ENCODE results near the gene MSH6. TPM values are rescaled to one million over a fixed set of nuclear protein-coding genes. Genes with fewer than 3 reads are reported as not detected.
A peak's percentile ranks its signal among the peaks of the same experiment; 100 is the strongest.

The MSH6 gene
- total RNA-seq, 2 experiments from 2014 or later = 291 to 525 TPM

- no TSS peak for BruUV-seq (replicated peaks)
- Histone ChIP-seq H3K4me1 (ENCODE audit: insufficient read depth, low read length, poor library complexity, severe bottlenecking) (peaks cover 5% of the 10 kb centered on the region), H3K79me2 (ENCODE audit: insufficient read depth, low read depth, low read length) (peaks cover 14% of the 10 kb centered on the region; the same call in 1 of the 2 replicates), H2AFZ (ENCODE audit: low read length) (no peak overlapping the region), H4K20me1 (ENCODE audit: insufficient read depth, low read length) (peaks cover 29% of the 10 kb centered on the region; the same call in 1 of the 2 replicates), H3K9me2 (ENCODE audit: insufficient read depth, low read length) (no peaks in the 10 kb centered on the region), H3K4me3 (ENCODE audit: low read depth, low read length, poor library complexity, severe bottlenecking) (no peak overlapping the region), H3K27ac (ENCODE audit: low read depth, low read length, poor library complexity, severe bottlenecking) (no peak overlapping the region), H3K4me2 (ENCODE audit: low read length) (no peak overlapping the region), H3K9me3 (ENCODE audit: low read length) (peaks cover under 1% of the 10 kb centered on the region; the same call in 1 of the 2 replicates), H3K36me3 (ENCODE audit: insufficient read depth, low read length) (peaks cover 98% of the 10 kb centered on the region)
- no peak for DNase-seq (ENCODE audit: low spot score)
- intact Hi-C loops (cut with micrococcal nuclease; ENCODE audit: unreplicated experiment) = no loop called here
- TF ChIP-seq EZH2phosphoT487 (IDR thresholded peaks at IDR 0.05; ENCODE audit: borderline replicate concordance, low read depth, low read length) = no peak
- TF ChIP-seq, protein P1, sequence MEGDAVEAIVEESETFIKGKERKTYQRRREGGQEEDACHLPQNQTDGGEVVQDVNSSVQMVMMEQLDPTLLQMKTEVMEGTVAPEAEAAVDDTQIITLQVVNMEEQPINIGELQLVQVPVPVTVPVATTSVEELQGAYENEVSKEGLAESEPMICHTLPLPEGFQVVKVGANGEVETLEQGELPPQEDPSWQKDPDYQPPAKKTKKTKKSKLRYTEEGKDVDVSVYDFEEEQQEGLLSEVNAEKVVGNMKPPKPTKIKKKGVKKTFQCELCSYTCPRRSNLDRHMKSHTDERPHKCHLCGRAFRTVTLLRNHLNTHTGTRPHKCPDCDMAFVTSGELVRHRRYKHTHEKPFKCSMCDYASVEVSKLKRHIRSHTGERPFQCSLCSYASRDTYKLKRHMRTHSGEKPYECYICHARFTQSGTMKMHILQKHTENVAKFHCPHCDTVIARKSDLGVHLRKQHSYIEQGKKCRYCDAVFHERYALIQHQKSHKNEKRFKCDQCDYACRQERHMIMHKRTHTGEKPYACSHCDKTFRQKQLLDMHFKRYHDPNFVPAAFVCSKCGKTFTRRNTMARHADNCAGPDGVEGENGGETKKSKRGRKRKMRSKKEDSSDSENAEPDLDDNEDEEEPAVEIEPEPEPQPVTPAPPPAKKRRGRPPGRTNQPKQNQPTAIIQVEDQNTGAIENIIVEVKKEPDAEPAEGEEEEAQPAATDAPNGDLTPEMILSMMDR (conservative IDR thresholded peaks at IDR 0.05; ENCODE audit: low read length) = no peak
- CTCF ChIA-PET (ENCODE audit: unreplicated experiment) = no interaction called here
- POLR2A ChIA-PET = interaction anchor here (0.6 kb wide), 1 partner anchor 167 kb away, joined by 3 read pairs; no protein-coding TSS in a partner anchor
Observed at GRCh38 chr2:47808614-47809013, 25.7 kb downstream of the MSH6 start.

DNA sequence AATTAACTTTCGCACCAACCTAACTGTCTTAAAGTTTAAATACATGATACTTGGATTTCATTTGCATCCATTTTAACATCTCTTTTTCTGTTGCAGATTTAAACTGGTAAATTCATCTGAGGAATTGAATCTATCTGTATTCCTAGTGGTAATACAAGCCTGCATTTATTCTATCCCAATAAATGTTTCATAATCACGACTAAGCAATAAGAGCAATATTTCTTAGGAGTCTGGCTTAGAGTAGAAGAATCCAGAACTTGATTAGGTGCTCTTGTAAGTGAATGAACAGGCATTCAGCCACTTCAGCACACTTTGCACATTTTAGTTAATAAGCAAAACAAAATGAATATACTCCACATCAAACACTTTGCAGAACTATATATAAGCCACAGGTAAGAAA lies 27.0 kb downstream of the MSH6 start:
- Histone ChIP-seq H3K79me2 (ENCODE audit: insufficient read depth, low read depth, low read length) (peaks cover 5% of the 10 kb centered on the region; the same call in 1 of the 2 replicates), H3K4me2 (ENCODE audit: low read length) (no peak overlapping the region), H3K9me2 (ENCODE audit: insufficient read depth, low read length) (no peaks in the 10 kb centered on the region), H2AFZ (ENCODE audit: low read length) (no peak overlapping the region), H3K4me3 (ENCODE audit: low read depth, low read length, poor library complexity, severe bottlenecking) (no peak overlapping the region), H3K9me3 (ENCODE audit: low read length) (no peaks in the 10 kb centered on the region), H3K27ac (ENCODE audit: low read depth, low read length, poor library complexity, severe bottlenecking) (peak overlapping the region; percentile 14), H3K36me3 (ENCODE audit: insufficient read depth, low read length) (peaks cover 94% of the 10 kb centered on the region), H3K4me1 (ENCODE audit: insufficient read depth, low read length, poor library complexity, severe bottlenecking) (no peaks in the 10 kb centered on the region), H4K20me1 (ENCODE audit: insufficient read depth, low read length) (peaks cover 23% of the 10 kb centered on the region; the same call in 1 of the 2 replicates)
- no peak for DNase-seq (ENCODE audit: low spot score)
- POLR2A ChIA-PET = no interaction called here
- no peak for TF ChIP-seq EZH2phosphoT487 (IDR thresholded peaks at IDR 0.05; ENCODE audit: borderline replicate concordance, low read depth, low read length)
- TF ChIP-seq, protein P1 (conservative IDR thresholded peaks at IDR 0.05; ENCODE audit: low read length) = no peak
- intact Hi-C loops (cut with micrococcal nuclease; ENCODE audit: unreplicated experiment) = loop anchor here (5.0 kb wide), 2 partner anchors 292 to 473 kb away; no protein-coding TSS in a partner anchor
- BruUV-seq (replicated peaks) = no TSS peak
- CTCF ChIA-PET (ENCODE audit: unreplicated experiment) = no interaction called here

- no peak overlapping the region for H3K4me2 ChIP-seq (ENCODE audit: low read length)
- H3K9me2 ChIP-seq (ENCODE audit: insufficient read depth, low read length) = no peaks in the 10 kb centered on the region
- POLR2A ChIA-PET = interaction anchor here (0.5 kb wide), 1 partner anchor 1244 kb away, joined by 3 read pairs; no protein-coding TSS in a partner anchor
- no peak for DNase-seq (ENCODE audit: low spot score)
- H4K20me1 ChIP-seq (ENCODE audit: insufficient read depth, low read length) = peaks cover 21% of the 10 kb centered on the region; the same call in 1 of the 2 replicates
- BruUV-seq (replicated peaks) = no TSS peak
- CTCF ChIA-PET (ENCODE audit: unreplicated experiment) = no interaction called here
- H3K79me2 ChIP-seq (ENCODE audit: insufficient read depth, low read depth, low read length) = peaks cover 5% of the 10 kb centered on the region; the same call in 1 of the 2 replicates
- H3K36me3 ChIP-seq (ENCODE audit: insufficient read depth, low read length) = peaks cover 94% of the 10 kb centered on the region
- no peak overlapping the region for H2AFZ ChIP-seq (ENCODE audit: low read length)
- H3K27ac ChIP-seq (ENCODE audit: low read depth, low read length, poor library complexity, severe bottlenecking) = no peak overlapping the region
- TF ChIP-seq, protein P1 (conservative IDR thresholded peaks at IDR 0.05; ENCODE audit: low read length) = no peak
- no peak for TF ChIP-seq EZH2phosphoT487 (IDR thresholded peaks at IDR 0.05; ENCODE audit: borderline replicate concordance, low read depth, low read length)
- H3K4me3 ChIP-seq (ENCODE audit: low read depth, low read length, poor library complexity, severe bottlenecking) = no peak overlapping the region
- peaks cover 3% of the 10 kb centered on the region for H3K4me1 ChIP-seq (ENCODE audit: insufficient read depth, low read length, poor library complexity, severe bottlenecking)
- no peaks in the 10 kb centered on the region for H3K9me3 ChIP-seq (ENCODE audit: low read length)
- intact Hi-C loops (cut with micrococcal nuclease; ENCODE audit: unreplicated experiment) = loop anchor here (5.0 kb wide), 2 partner anchors 291 to 474 kb away; no protein-coding TSS in a partner anchor
Observed at GRCh38 chr2:47810850-47811249, 27.9 kb downstream of the MSH6 start.

Data from OCI-LY7 (cell line).